NT2/D1 (cell line): ENCODE measurements around the gene FZR1.

Experiments used
- SUZ12 ChIP-seq: IDR thresholded peaks from 2 replicates; pipeline ENCODE4 v1.6.1; 2011; ENCODE audit not compliant: insufficient read length, insufficient read depth; ENCODE audit errors: extremely low read depth
- YY1 ChIP-seq: IDR thresholded peaks from 2 replicates; pipeline ENCODE4 v1.6.1; 2011; ENCODE audit not compliant: insufficient read length, insufficient read depth
- ZNF274 ChIP-seq: IDR thresholded peaks from 2 replicates; pipeline ENCODE4 v1.6.1; 2011; ENCODE audit warnings: mild to moderate bottlenecking, low read depth, low read length

DNA sequence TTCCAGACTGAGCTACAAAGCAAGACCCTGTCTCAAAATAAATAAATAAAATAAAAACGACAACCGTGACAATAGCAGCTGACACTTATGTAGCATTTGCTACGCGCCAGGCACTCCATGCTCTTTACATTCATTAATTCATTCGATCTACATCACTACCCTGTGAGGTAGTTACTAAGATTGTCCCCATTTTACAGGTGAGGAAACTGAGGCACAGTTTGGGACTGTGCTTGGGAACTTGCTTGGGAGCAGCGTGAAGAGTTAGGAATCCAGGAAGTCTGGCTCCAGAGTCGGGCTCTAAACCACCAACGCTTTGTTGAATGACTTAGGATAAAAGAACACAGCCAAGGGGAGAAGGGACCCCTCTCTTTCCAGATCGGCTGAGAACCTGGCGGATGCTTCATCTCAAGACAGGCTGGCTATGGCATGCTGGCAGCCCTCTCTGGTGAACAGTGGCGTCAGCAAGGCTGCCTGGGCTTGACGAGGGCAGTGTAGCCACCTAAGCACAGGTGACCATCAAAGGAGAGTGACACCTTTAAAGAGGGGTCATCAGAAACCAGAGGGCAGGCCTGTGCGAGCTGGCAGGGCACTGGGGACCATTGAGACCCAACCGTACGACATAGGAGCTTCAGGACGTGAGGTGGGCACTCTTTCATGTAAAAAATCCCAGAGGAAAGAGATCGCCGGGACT is 6.2 kb upstream of the FZR1 start:
- TF ChIP-seq ZNF274, result no peak
- TF ChIP-seq SUZ12, result no peak
- no peak for TF ChIP-seq YY1
